ENCODE measurements around the gene FAM78A.
A peak's percentile ranks its signal among the peaks of the same experiment; 100 is the strongest.

DNA sequence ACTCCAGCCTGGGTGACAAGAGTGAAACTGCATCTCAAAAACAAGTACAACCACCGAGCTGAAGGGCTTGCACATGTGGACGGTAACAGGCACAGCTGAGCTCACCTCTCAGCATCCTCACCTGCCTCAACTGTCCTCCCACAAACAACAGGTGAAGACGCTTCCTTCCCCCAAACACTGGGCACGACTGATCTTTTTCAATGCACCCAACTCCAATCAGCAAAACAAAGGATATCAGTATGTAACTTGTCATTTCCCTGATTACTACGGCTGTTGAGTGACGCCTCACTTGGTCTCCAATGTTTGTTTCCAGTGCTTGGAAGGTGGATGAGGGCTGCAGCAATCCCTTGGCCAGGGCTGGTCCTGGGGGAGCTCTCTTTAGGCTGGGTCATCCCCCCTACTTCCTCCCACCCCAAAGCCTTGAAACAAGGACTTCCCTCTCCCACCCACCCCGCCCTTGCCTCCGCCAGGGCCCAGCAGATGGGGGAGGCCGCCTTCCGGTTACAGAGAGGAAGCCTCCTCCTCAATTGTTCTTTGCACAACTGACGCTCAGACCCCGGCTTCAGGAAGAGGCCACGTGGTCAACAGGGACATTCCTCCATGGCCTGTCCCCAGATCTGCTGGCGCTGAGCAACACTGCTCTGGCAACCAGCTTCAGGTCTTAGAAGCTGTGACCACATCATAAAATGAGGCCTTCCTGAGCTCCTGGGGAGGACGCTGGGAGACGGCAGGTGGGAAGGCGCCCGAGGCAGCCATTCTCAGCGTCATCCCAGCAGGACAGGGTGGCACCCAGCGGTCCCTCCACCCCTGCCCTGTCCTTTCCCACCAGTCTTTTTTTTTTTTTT lies 5.9 kb downstream of the FAM78A start:
- TF ChIP-seq, protein P1, sequence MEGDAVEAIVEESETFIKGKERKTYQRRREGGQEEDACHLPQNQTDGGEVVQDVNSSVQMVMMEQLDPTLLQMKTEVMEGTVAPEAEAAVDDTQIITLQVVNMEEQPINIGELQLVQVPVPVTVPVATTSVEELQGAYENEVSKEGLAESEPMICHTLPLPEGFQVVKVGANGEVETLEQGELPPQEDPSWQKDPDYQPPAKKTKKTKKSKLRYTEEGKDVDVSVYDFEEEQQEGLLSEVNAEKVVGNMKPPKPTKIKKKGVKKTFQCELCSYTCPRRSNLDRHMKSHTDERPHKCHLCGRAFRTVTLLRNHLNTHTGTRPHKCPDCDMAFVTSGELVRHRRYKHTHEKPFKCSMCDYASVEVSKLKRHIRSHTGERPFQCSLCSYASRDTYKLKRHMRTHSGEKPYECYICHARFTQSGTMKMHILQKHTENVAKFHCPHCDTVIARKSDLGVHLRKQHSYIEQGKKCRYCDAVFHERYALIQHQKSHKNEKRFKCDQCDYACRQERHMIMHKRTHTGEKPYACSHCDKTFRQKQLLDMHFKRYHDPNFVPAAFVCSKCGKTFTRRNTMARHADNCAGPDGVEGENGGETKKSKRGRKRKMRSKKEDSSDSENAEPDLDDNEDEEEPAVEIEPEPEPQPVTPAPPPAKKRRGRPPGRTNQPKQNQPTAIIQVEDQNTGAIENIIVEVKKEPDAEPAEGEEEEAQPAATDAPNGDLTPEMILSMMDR (IDR thresholded peaks at IDR 0.05; ENCODE audit: low read depth, low read length) = no peak
- TF ChIP-seq, protein P2, sequence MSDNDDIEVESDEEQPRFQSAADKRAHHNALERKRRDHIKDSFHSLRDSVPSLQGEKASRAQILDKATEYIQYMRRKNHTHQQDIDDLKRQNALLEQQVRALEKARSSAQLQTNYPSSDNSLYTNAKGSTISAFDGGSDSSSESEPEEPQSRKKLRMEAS (IDR thresholded peaks at IDR 0.05; ENCODE audit: low read depth, low read length) = peak; percentile 100
- TF ChIP-seq POLR2A (IDR thresholded peaks at IDR 0.05; ENCODE audit: extremely low read depth, insufficient read length) (peak; percentile 24), MYC (IDR thresholded peaks at IDR 0.05; ENCODE audit: low read depth, low read length) (peak; percentile 98)

Data from NB4 (cell line).